ENCODE results near the gene PHLPP1.

GRCh38 chr18:63004466-63005089 lies 289.2 kb downstream of the PHLPP1 start:
- TF ChIP-seq REST (tag by site-specific recombination; IDR thresholded peaks at IDR 0.05) (no peak), ZNF747 (tag by site-specific recombination; IDR thresholded peaks at IDR 0.05) (no peak), SCRT1 (tag by site-specific recombination; IDR thresholded peaks at IDR 0.05; ENCODE audit: borderline replicate concordance) (no peak), ZBTB20 (tag by site-specific recombination; IDR thresholded peaks at IDR 0.05) (no peak), ATF2 (tag by site-specific recombination; IDR thresholded peaks at IDR 0.05; ENCODE audit: low read depth) (no peak), ZNF48 (tag by site-specific recombination; IDR thresholded peaks at IDR 0.05) (no peak), CTCF (tag by site-specific recombination; IDR thresholded peaks at IDR 0.05) (no peak)
